Loucy (cell line): ENCODE results near the gene PPM1L.

Experiments
- EZH2phosphoT487 ChIP-seq: fragments of 200-600 bp; IDR thresholded peaks from 2 replicates; pipeline ENCODE4 v1.6.1; 2018; ENCODE audit warnings: antibody characterized with exemption, mild to moderate bottlenecking, moderate library complexity, borderline replicate concordance
- TF ChIP-seq, protein P1 (sequence below): fragments of 200-600 bp; sonication (generic); conservative IDR thresholded peaks from 2 replicates; pipeline ENCODE4 v1.5.1; 2014; ENCODE audit warnings: mild to moderate bottlenecking, antibody characterized with exemption, low read length

DNA sequence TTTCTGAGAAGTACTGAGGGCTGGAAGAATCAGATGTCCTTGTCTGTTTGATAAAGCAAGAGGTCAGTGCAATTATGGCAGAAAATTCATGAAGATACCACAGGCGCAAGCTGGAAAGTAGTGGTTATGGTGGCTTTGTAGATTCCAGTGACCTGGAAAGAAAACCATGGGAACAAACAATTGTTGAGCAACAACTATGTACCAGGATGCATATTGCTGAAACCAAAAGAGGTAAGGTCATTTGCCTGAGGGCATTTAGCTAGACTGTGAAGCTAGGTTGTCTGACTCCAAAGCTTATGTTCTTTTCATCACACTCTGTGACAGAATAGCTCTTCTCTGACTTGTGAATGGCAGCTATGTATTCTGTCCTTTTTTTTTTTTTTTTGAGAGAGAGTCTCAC, 275.1 kb downstream of the PPM1L start:
- TF ChIP-seq, protein P1, sequence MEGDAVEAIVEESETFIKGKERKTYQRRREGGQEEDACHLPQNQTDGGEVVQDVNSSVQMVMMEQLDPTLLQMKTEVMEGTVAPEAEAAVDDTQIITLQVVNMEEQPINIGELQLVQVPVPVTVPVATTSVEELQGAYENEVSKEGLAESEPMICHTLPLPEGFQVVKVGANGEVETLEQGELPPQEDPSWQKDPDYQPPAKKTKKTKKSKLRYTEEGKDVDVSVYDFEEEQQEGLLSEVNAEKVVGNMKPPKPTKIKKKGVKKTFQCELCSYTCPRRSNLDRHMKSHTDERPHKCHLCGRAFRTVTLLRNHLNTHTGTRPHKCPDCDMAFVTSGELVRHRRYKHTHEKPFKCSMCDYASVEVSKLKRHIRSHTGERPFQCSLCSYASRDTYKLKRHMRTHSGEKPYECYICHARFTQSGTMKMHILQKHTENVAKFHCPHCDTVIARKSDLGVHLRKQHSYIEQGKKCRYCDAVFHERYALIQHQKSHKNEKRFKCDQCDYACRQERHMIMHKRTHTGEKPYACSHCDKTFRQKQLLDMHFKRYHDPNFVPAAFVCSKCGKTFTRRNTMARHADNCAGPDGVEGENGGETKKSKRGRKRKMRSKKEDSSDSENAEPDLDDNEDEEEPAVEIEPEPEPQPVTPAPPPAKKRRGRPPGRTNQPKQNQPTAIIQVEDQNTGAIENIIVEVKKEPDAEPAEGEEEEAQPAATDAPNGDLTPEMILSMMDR = no peak
- TF ChIP-seq EZH2phosphoT487 = no peak
